Measurements from ENCODE around the gene SLC38A3.

The SLC38A3 gene

GRCh38 chr3:50256978-50257890 is 52.2 kb downstream of the SLC38A3 start:
- H3K4me3 ChIP-seq: no peak overlapping the region
- TF ChIP-seq, protein P1, sequence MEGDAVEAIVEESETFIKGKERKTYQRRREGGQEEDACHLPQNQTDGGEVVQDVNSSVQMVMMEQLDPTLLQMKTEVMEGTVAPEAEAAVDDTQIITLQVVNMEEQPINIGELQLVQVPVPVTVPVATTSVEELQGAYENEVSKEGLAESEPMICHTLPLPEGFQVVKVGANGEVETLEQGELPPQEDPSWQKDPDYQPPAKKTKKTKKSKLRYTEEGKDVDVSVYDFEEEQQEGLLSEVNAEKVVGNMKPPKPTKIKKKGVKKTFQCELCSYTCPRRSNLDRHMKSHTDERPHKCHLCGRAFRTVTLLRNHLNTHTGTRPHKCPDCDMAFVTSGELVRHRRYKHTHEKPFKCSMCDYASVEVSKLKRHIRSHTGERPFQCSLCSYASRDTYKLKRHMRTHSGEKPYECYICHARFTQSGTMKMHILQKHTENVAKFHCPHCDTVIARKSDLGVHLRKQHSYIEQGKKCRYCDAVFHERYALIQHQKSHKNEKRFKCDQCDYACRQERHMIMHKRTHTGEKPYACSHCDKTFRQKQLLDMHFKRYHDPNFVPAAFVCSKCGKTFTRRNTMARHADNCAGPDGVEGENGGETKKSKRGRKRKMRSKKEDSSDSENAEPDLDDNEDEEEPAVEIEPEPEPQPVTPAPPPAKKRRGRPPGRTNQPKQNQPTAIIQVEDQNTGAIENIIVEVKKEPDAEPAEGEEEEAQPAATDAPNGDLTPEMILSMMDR (IDR thresholded peaks at IDR 0.05): no peak
- DNase-seq (ENCODE audit: low spot score): no peak
- peak overlapping the region; percentile 13 to 48 for H3K27ac ChIP-seq

GRCh38 chr3:50258029-50258680 is 53.1 kb downstream of the SLC38A3 start:
- Histone ChIP-seq H3K4me3 (no peak overlapping the region), H3K27ac (peak overlapping the region; percentile 13 to 48)
- no peak for DNase-seq (ENCODE audit: low spot score)

DNA sequence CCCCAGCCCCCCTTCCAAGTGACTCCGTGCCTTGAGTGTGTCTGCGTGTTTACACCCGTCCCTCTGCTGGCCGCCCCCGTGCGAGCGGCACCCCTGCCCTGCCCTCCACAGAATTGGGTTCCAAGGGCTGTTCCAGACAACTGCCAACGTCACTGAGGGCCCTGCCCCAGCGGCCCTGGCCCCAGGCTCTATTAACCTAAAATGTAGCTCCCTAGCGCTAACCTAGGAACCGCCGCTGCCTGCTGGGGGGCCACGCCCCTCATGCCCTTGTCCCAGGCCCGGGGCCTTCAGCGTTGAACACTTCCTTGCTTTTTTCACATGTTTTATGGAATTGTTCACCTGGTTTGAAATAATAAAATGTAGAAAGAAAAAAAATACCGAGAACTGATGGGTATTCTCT is 53.9 kb downstream of the SLC38A3 start:
- H3K27ac ChIP-seq: peak overlapping the region; percentile 96 to 98
- TF ChIP-seq, protein P1 (IDR thresholded peaks at IDR 0.05): no peak
- H3K4me3 ChIP-seq: no peak overlapping the region
- no peak for DNase-seq (ENCODE audit: low spot score)

More at GRCh38 chr3:50258029-50258680, 53.1 kb downstream of the SLC38A3 start:
- TF ChIP-seq, protein P1 (IDR thresholded peaks at IDR 0.05): no peak

DNA sequence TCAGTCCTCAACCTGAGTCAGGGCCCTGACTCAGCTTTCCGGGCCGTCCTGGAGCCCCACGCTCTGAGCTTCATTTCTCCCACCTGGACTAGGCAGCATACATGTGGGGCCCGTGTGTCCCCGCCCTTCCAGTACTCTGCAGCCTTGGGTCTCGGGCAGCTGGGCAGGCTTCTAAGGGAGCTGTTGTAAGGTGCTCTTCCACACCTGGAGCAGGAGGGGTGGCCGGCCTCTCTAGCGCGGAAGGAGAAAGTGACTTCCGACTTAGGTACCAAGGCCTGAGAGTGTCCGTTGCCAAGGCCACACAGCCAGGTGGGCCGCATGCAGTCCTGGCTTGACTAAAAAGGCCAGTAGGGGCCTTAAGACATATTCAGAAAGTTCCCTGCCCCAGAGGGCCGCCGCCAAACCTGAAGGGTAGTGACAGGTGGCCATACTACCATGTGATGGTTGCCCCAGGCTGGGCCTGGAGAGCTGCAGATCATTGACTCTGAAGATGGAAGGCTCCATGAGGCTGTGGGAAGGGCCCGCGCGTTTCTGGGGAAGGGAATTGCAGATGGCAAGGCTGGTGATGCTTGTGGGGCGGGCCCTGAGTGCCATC is 54.5 kb downstream of the SLC38A3 start:
- TF ChIP-seq, protein P1 (IDR thresholded peaks at IDR 0.05): no peak
- Histone ChIP-seq H3K4me3 (peak overlapping the region; percentile 72), H3K27ac (peak overlapping the region; percentile 96 to 98)
- no peak for DNase-seq (ENCODE audit: low spot score)

DNA sequence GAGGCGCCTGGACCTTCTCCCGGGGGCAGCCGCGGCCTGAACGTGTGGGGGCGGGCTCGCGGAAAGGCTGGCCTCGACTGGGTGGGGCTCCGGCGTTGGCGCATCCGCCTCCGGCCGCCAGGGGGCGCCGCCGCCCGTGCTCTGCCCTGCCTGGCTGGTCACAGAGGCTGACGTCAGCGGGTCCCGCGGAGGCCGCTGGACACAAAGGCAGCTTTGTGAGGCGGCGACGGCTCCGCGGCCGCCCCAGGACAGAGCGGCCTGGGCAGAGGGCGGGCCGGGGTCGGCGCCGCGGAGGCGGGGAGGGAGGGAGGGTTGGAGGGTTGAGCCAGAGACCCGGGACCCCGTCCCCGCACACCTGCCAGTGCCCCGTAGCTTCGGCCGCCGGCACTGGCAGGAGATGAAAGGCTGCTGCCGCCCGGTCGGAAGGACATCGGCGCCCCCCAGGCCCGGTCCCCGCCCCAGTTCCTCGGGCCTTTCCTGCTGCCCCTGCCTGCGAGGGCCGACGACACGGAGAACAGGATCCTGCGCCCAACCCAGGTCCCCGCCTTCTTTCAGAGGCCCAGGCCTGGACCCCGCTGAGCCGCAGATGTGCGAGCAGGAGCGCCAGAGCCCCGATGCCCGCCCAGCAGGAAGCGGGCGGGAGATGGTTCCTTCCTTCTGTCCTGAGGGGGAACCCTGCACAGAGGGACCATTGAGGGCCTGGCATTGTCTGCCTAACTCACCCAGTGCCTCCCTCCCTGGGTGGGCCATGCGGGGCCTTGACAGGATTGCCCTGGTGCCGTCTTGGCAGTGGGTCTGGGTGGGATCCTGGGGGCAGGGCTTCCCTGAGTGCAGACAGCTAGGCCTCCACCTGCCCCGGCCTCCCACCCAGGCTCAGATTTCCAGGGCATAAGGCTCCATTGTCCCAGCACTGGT is 55.2 kb downstream of the SLC38A3 start:
- peak; percentile 93 for DNase-seq (ENCODE audit: low spot score)
- Histone ChIP-seq H3K27ac (peak overlapping the region; percentile 96 to 98), H3K4me3 (peak overlapping the region; percentile 72)
- TF ChIP-seq, protein P1 (IDR thresholded peaks at IDR 0.05): peak; percentile 98

DNA sequence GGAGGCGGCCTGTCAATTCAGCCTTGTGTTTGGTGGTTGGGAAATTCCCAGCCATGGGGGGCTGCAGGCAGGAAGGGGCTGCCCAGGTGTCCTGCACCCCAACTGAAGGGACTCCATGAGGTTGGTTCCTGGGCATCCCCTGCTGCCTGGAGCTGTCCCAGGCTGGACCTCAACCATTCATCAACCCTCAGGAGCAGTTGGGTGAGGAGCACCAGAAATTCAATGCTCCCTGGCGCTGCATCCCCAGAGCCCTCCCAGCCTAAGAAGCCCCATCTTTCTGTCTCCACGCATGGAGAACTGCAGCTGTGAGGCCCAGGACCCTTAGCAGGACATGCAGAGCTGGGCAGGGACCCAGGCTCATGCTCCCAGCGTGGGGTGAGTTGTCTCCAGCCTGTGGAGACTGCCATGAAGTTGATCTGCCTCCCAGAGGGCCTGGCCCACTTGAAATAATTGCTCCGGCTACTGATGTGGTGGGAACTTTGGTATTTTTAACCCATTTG is 55.9 kb downstream of the SLC38A3 start:
- TF ChIP-seq, protein P1 (IDR thresholded peaks at IDR 0.05): no peak
- DNase-seq (ENCODE audit: low spot score): no peak
- Histone ChIP-seq H3K27ac (peak overlapping the region; percentile 96 to 98), H3K4me3 (peak overlapping the region; percentile 72)

Data from coronary artery (tissue), 2 donors.